Measurements from ENCODE around the gene ACSS3.

DNA sequence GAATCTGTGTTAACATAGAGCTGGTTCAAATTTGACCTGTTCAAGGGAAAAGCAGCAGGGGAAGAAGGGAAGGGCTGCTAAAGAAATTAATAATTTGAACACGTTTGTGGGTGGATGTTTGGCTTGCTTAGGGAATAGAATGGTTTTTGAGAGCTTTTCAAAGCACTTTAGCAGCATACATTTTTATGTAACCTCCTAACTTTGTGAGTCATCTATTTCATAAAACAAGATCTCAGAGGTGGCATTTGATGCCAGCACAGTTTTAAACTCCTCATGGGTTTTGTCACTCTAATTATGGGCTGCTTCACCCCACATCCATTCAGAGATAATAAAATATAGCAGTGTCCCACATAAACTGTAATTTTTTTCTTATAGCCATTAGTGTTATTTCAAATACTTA lies 143.8 kb downstream of the ACSS3 start:
- TF ChIP-seq, protein P1, sequence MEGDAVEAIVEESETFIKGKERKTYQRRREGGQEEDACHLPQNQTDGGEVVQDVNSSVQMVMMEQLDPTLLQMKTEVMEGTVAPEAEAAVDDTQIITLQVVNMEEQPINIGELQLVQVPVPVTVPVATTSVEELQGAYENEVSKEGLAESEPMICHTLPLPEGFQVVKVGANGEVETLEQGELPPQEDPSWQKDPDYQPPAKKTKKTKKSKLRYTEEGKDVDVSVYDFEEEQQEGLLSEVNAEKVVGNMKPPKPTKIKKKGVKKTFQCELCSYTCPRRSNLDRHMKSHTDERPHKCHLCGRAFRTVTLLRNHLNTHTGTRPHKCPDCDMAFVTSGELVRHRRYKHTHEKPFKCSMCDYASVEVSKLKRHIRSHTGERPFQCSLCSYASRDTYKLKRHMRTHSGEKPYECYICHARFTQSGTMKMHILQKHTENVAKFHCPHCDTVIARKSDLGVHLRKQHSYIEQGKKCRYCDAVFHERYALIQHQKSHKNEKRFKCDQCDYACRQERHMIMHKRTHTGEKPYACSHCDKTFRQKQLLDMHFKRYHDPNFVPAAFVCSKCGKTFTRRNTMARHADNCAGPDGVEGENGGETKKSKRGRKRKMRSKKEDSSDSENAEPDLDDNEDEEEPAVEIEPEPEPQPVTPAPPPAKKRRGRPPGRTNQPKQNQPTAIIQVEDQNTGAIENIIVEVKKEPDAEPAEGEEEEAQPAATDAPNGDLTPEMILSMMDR (IDR thresholded peaks at IDR 0.05): no peak
- no peak for TF ChIP-seq POLR2A (IDR thresholded peaks at IDR 0.05)
